K562 (cell line): ENCODE measurements around the gene CNOT9. TPM values are rescaled to one million over a fixed set of nuclear protein-coding genes. Genes with fewer than 3 reads are reported as not detected.

ENCODE experiments used
- ATAC-seq: fragments of 200-7000 bp; cut with Tn5 transposase; 3 replicates; pipeline ENCODE4 v1.9.1; 2020; ENCODE audit warnings: moderate library complexity
- BruUV-seq: library from RNA; stranded (reverse); fragments of 400-500 nt; replicated peaks from 2 replicates; lab custom pipeline; 2021; lab: Mats Ljungman, UMichigan
- CTCF ChIA-PET: fragments of 300-600 bp; formaldehyde crosslinking; extraction: SDS; loops from one replicate; lab custom pipeline; 2021; ENCODE audit warnings: low intra/inter-chr PET ratio; lab: Yijun Ruan, JAX
- POLR2A ChIA-PET: fragments of 300-600, 350-650 bp; sonication (Branson Sonifier 250); formaldehyde crosslinking; extraction: SDS; loops from one replicate; lab custom pipeline; 2021; ENCODE audit warnings: antibody characterized with exemption, inconsistent platforms; lab: Yijun Ruan, JAX
- DNase-seq, 4 experiments: peaks; one replicate each; pipeline versions ENCODE4 v3.0.0 to v3.0.0-alpha.2; 2011 to 2018; ENCODE audit warnings: low spot score in 3 of 4, mixed read lengths in 3 of 4; ENCODE audit errors: extremely low read depth in 1 of 4
- FAIRE-seq: peaks from 2 replicates; lab custom pipeline; 2011; peaks lifted over from hg19 to GRCh38; lab: Jason Lieb, UNC
- H2AFZ ChIP-seq: 2 replicates; pipeline ENCODE4 v1.6.0; 2011; ENCODE audit warnings: low read depth, low read length, control low read depth, inconsistent platforms
- H3K27ac ChIP-seq: fragments of 200-600 bp; 3 replicates; pipeline ENCODE4 v1.8.0; 2011; ENCODE audit warnings: low read depth, mild to moderate bottlenecking, control low read depth, inconsistent platforms, low read length, moderate library complexity, mixed read lengths; ENCODE audit errors: extremely low read depth
- H3K27me3 ChIP-seq, 2 experiments: fragments of 300-600 bp in 1 of 2; 2 replicates in 1 of 2; 3 replicates in 1 of 2; pipeline versions ENCODE4 v1.6.0 to v1.8.0; 2011; ENCODE audit warnings: inconsistent platforms in 2 of 2, low read length in 2 of 2, mild to moderate bottlenecking in 1 of 2, mixed read lengths in 1 of 2, moderate library complexity in 1 of 2; ENCODE audit not compliant: control insufficient read depth in 2 of 2, insufficient read depth in 2 of 2
- H3K36me3 ChIP-seq: fragments of 300-600 bp; 3 replicates; pipeline ENCODE4 v1.8.0; 2011; ENCODE audit warnings: mild to moderate bottlenecking, low read length, inconsistent platforms; ENCODE audit not compliant: control insufficient read depth, insufficient read depth
- H3K4me1 ChIP-seq, 2 experiments: fragments of 200-600 bp in 1 of 2; replicated peaks in 1 of 2; 2 replicates in 1 of 2; 3 replicates in 1 of 2; pipeline versions ENCODE4 v1.5.1 to v1.8.0; 2011; ENCODE audit warnings: inconsistent platforms in 2 of 2, low read length in 2 of 2, mild to moderate bottlenecking in 1 of 2, mixed read lengths in 1 of 2, moderate library complexity in 1 of 2; ENCODE audit not compliant: control insufficient read depth in 2 of 2, insufficient read depth in 2 of 2
- H3K4me2 ChIP-seq: 2 replicates; pipeline ENCODE4 v1.6.1; 2011; ENCODE audit warnings: low read length, control low read depth, inconsistent platforms, mixed read lengths; ENCODE audit not compliant: insufficient read depth
- H3K4me3 ChIP-seq: fragments of 200-600 bp; sonication (generic), shearing (Covaris generic); 2 replicates; pipeline ENCODE4 v1.5.1; 2016; ENCODE audit warnings: control low read depth, inconsistent platforms
- H3K79me2 ChIP-seq: fragments of 200-600 bp; 3 replicates; pipeline ENCODE4 v1.8.0; 2011; ENCODE audit warnings: low read length, inconsistent platforms; ENCODE audit not compliant: control insufficient read depth, insufficient read depth
- H3K9ac ChIP-seq, 2 experiments: 2 replicates each; pipeline versions ENCODE4 v1.6.0 to v1.6.1; 2011; ENCODE audit warnings: low read depth in 2 of 2, low read length in 2 of 2, control low read depth in 1 of 2, inconsistent platforms in 1 of 2, mild to moderate bottlenecking in 1 of 2, mixed read lengths in 1 of 2; ENCODE audit not compliant: insufficient read depth in 1 of 2
- H3K9me1 ChIP-seq: one replicate; pipeline ENCODE4 v1.6.0; 2011; ENCODE audit warnings: inconsistent platforms, mild to moderate bottlenecking, low read length, moderate library complexity; ENCODE audit not compliant: control insufficient read depth, insufficient read depth
- H3K9me3 ChIP-seq: replicated peaks from 2 replicates; pipeline ENCODE4 v1.5.1; 2011; ENCODE audit warnings: low read depth, low read length, inconsistent platforms; ENCODE audit not compliant: control insufficient read depth, insufficient read depth
- H4K20me1 ChIP-seq: replicated peaks from 2 replicates; pipeline ENCODE4 v1.6.1; 2011; ENCODE audit warnings: low read length, inconsistent platforms, mixed read lengths; ENCODE audit not compliant: control insufficient read depth, insufficient read depth
- ARID4B ChIP-seq: sonication (generic); formaldehyde crosslinking; IDR thresholded peaks from 2 replicates; pipeline ENCODE4 v1.8.0; 2022; ENCODE audit warnings: mild to moderate bottlenecking, missing genetic modification reagents
- ATF3 ChIP-seq, 2 experiments: fragments of 450-650 bp in 1 of 2; sonication (generic) in 1 of 2; formaldehyde crosslinking in 1 of 2; IDR thresholded peaks in 1 of 2; conservative IDR thresholded peaks in 1 of 2; 2 replicates each; pipeline versions ENCODE4 v1.6.1 to v1.8.1; 2016 to 2023; ENCODE audit warnings: mild to moderate bottlenecking in 2 of 2, moderate library complexity in 2 of 2, inconsistent platforms in 1 of 2, missing genetic modification reagents in 1 of 2
- FOXK1 ChIP-seq: sonication (generic); formaldehyde crosslinking; IDR thresholded peaks from 2 replicates; pipeline ENCODE4 v1.8.0; 2022; ENCODE audit warnings: missing genetic modification reagents, mild to moderate bottlenecking, borderline replicate concordance
- SP2 ChIP-seq: IDR thresholded peaks from 2 replicates; pipeline ENCODE4 v1.6.1; 2011; ENCODE audit warnings: mild to moderate bottlenecking, low read depth, low read length, moderate library complexity; ENCODE audit not compliant: poor library complexity, severe bottlenecking; ENCODE audit errors: extremely low read depth
- TOE1 ChIP-seq, 2 experiments: fragments of 450-650 bp in 1 of 2; sonication (generic) in 1 of 2; formaldehyde crosslinking in 1 of 2; IDR thresholded peaks; 2 replicates each; pipeline versions ENCODE4 v1.7.1 to v1.8.0; 2016 to 2022; ENCODE audit warnings: borderline replicate concordance in 2 of 2, mild to moderate bottlenecking in 2 of 2, antibody characterized with exemption in 1 of 2, inconsistent platforms in 1 of 2, low read depth in 1 of 2, missing genetic modification reagents in 1 of 2, moderate library complexity in 1 of 2
- ZNF253 ChIP-seq: fragments of 250-450 bp; sonication (Bioruptor Pico); conservative IDR thresholded peaks from 2 replicates; pipeline ENCODE4 v1.6.1; 2021; ENCODE audit warnings: mild to moderate bottlenecking
- WGBS: fragments of 100-300 bp; shearing (Covaris generic); methylation state at CpG from one replicate; pipeline ENCODE4 v1.1.6; 2016; ENCODE audit warnings: low coverage, mixed read lengths; ENCODE audit not compliant: insufficient coverage; ENCODE audit errors: missing lambda C conversion rate; 5-methylcytosine and 5-hydroxymethylcytosine counted together
- in situ Hi-C: fragments of 300-500 bp; cut with MboI; formaldehyde crosslinking; loops from 4 replicates; pipeline ENCODE4 v1.15.0; 2018; ENCODE audit warnings: inconsistent platforms, mixed read lengths
- intact Hi-C: fragments of 100-400 bp; cut with micrococcal nuclease; formaldehyde crosslinking; loops from 2 replicates; pipeline ENCODE4 v1.14.2; 2022
- polyA plus RNA-seq, 8 experiments: library from polyadenylated mRNA; depleted of rRNA in 4 of 8; stranded (reverse) in 5 of 8; unstranded in 3 of 8; fragments of >200 nt; fragmentation: Nextera tagmentation in 2 of 8; fragmentation: Illumina TruSeq in 1 of 8; extraction: Ambion mirVana in 2 of 8; extraction: Trizol in 1 of 8; gene quantifications; 2 replicates each; pipeline versions ENCODE4 v1.2.1 to v1.2.3, GENCODE V29; 2011 to 2014; ENCODE audit warnings: inconsistent platforms in 1 of 8, missing spikeins in 1 of 8
- total RNA-seq, 7 experiments: library from RNA; depleted of rRNA in 6 of 7; stranded (reverse); fragments of >200 nt in 6 of 7; fragmentation: Illumina TruSeq in 2 of 7; extraction: Trizol in 2 of 7; gene quantifications; 2 replicates each; pipeline versions ENCODE4 v1.2.1 to v1.2.3, GENCODE V29; 2011 to 2021; ENCODE audit warnings: low replicate concordance in 1 of 7
- TF ChIP-seq, protein P1 (sequence below): fragments of 250-450 bp; sonication (Bioruptor Pico); IDR thresholded peaks from 2 replicates; pipeline ENCODE4 v1.8.0; 2022; ENCODE audit warnings: inconsistent platforms

The CNOT9 gene
- total and polyA plus RNA-seq, 9 of the 15 experiments (the other 6 are each of a cell fraction or from before 2014, with no cell fraction given) = 19.0 to 82.6 (median 46.7) TPM

GRCh38 chr2:218582076-218582475 lies 13.4 kb downstream of the CNOT9 start:
- H3K9ac ChIP-seq = no peak overlapping the region
- POLR2A ChIA-PET = interaction anchor here (0.6 to 1.2 kb wide), 2 partner anchors 20 to 207 kb away, joined by 3 to 4 read pairs; no protein-coding TSS in a partner anchor
- DNase-seq (no peak), ATAC-seq (no peak), FAIRE-seq (no peak)
- H3K4me2 ChIP-seq = no peak overlapping the region
- no peaks in the 10 kb centered on the region for H3K4me1 ChIP-seq
- H3K79me2 ChIP-seq = peaks cover 31% of the 10 kb centered on the region
- peaks cover 65% of the 10 kb centered on the region for H3K36me3 ChIP-seq
- H3K9me3 ChIP-seq = no peaks in the 10 kb centered on the region
- no peaks in the 10 kb centered on the region for H3K27me3 ChIP-seq
- no peak overlapping the region for H2AFZ ChIP-seq
- no peak overlapping the region for H3K4me3 ChIP-seq
- no peak overlapping the region for H3K27ac ChIP-seq
- no peaks in the 10 kb centered on the region for H4K20me1 ChIP-seq
- intact Hi-C loops = no loop called here
- CTCF ChIA-PET = no interaction called here
- in situ Hi-C loops = no loop called here
- BruUV-seq = no TSS peak
- H3K9me1 ChIP-seq = peaks cover 3% of the 10 kb centered on the region
- WGBS = 63% methylated on average over 1 of the region's 7 CpGs
- no peak for TF ChIP-seq ZNF253 (CRISPR knock-in tag)
- TF ChIP-seq SP2 = no peak
- no peak for TF ChIP-seq FOXK1 (CRISPR knock-in tag)
- TF ChIP-seq TOE1 (IDR thresholded peaks at IDR 0.05; ENCODE audit: borderline replicate concordance) = no peak
- no peak for TF ChIP-seq TOE1 (CRISPR knock-in tag; IDR thresholded peaks at IDR 0.05; ENCODE audit: borderline replicate concordance, low read depth)
- TF ChIP-seq, protein P1, sequence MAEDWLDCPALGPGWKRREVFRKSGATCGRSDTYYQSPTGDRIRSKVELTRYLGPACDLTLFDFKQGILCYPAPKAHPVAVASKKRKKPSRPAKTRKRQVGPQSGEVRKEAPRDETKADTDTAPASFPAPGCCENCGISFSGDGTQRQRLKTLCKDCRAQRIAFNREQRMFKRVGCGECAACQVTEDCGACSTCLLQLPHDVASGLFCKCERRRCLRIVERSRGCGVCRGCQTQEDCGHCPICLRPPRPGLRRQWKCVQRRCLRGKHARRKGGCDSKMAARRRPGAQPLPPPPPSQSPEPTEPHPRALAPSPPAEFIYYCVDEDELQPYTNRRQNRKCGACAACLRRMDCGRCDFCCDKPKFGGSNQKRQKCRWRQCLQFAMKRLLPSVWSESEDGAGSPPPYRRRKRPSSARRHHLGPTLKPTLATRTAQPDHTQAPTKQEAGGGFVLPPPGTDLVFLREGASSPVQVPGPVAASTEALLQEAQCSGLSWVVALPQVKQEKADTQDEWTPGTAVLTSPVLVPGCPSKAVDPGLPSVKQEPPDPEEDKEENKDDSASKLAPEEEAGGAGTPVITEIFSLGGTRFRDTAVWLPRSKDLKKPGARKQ (CRISPR knock-in tag) = no peak
- peak; percentile 59 for TF ChIP-seq ATF3 (IDR thresholded peaks at IDR 0.05)
- no peak for TF ChIP-seq ATF3 (CRISPR knock-in tag; conservative IDR thresholded peaks at IDR 0.05)
- TF ChIP-seq ARID4B (CRISPR knock-in tag) = no peak
